HEK293 (cell line): ENCODE measurements around the gene LRP1B.

Experiments used
- CTCF ChIA-PET: fragments of 350-600 bp; formaldehyde crosslinking; extraction: SDS; loops from one replicate; lab custom pipeline; 2021; ENCODE audit warnings: antibody characterized with exemption; lab: Yijun Ruan, JAX
- POLR2A ChIA-PET: fragments of 300-600 bp; formaldehyde crosslinking; extraction: SDS; loops from one replicate; lab custom pipeline; 2020; ENCODE audit warnings: antibody characterized with exemption, inconsistent platforms; lab: Yijun Ruan, JAX
- H3K27ac ChIP-seq: fragments of 200-500 bp; sonication (Bioruptor generic); 2 replicates; pipeline ENCODE4 v1.5.1; 2014; ENCODE audit warnings: low read depth, low read length, control low read depth, inconsistent platforms; ENCODE audit errors: extremely low read depth
- H3K36me3 ChIP-seq, 2 experiments: fragments of 200-500 bp in 1 of 2; sonication (Bioruptor generic) in 1 of 2; 1 replicate in 1 of 2; 2 replicates in 1 of 2; pipeline ENCODE4 v1.5.1; 2014 to 2017; ENCODE audit warnings: inconsistent platforms in 2 of 2, low read length in 2 of 2; ENCODE audit not compliant: control insufficient read depth in 2 of 2, insufficient read depth in 1 of 2
- H3K4me1 ChIP-seq: fragments of 200-500 bp; sonication (Bioruptor generic); 2 replicates; pipeline ENCODE4 v1.5.1; 2014; ENCODE audit warnings: mild to moderate bottlenecking, low read length, inconsistent platforms; ENCODE audit not compliant: control insufficient read depth, insufficient read depth
- H3K4me3 ChIP-seq: 2 replicates; pipeline ENCODE4 v1.5.1; 2011; ENCODE audit warnings: low read depth, mild to moderate bottlenecking, control low read depth, low read length, moderate library complexity
- H3K9me3 ChIP-seq: fragments of 200-500 bp; sonication (Bioruptor generic); 2 replicates; pipeline ENCODE4 v1.5.1; 2014; ENCODE audit warnings: low read depth, low read length, inconsistent platforms; ENCODE audit not compliant: control insufficient read depth, insufficient read depth
- BCL6B ChIP-seq: fragments of 450-650 bp; formaldehyde crosslinking; IDR thresholded peaks from 2 replicates; pipeline ENCODE4 v1.5.1; 2017; ENCODE audit warnings: missing biosample characterization, missing genetic modification characterization
- MZF1 ChIP-seq: fragments of 450-650 bp; formaldehyde crosslinking; IDR thresholded peaks from 2 replicates; pipeline ENCODE4 v1.5.1; 2017; ENCODE audit warnings: missing biosample characterization, missing genetic modification characterization, borderline replicate concordance
- PRDM10 ChIP-seq: fragments of 450-650 bp; formaldehyde crosslinking; IDR thresholded peaks from 2 replicates; pipeline ENCODE4 v1.5.1; 2016; ENCODE audit warnings: missing biosample characterization, missing genetic modification characterization
- SCRT1 ChIP-seq: fragments of 450-650 bp; formaldehyde crosslinking; IDR thresholded peaks from 2 replicates; pipeline ENCODE4 v1.5.1; 2016; ENCODE audit warnings: missing biosample characterization, missing genetic modification characterization, borderline replicate concordance
- ZBTB1 ChIP-seq: fragments of 450-650 bp; formaldehyde crosslinking; IDR thresholded peaks from 2 replicates; pipeline ENCODE4 v1.5.1; 2016; ENCODE audit warnings: missing biosample characterization, missing genetic modification characterization
- ZBTB17 ChIP-seq: fragments of 450-650 bp; formaldehyde crosslinking; IDR thresholded peaks from 2 replicates; pipeline ENCODE4 v1.5.1; 2016; ENCODE audit warnings: missing biosample characterization, missing genetic modification characterization
- ZBTB20 ChIP-seq: fragments of 450-650 bp; formaldehyde crosslinking; IDR thresholded peaks from 2 replicates; pipeline ENCODE4 v1.5.1; 2016; ENCODE audit warnings: missing biosample characterization, missing genetic modification characterization
- ZBTB26 ChIP-seq: fragments of 450-650 bp; formaldehyde crosslinking; optimal IDR thresholded peaks from 2 replicates; pipeline ENCODE3; 2016; ENCODE audit warnings: missing biosample characterization, mild to moderate bottlenecking, missing genetic modification characterization
- ZIC2 ChIP-seq: fragments of 450-650 bp; formaldehyde crosslinking; IDR thresholded peaks from 2 replicates; pipeline ENCODE4 v1.5.1; 2016; ENCODE audit warnings: missing biosample characterization, missing genetic modification characterization
- ZNF140 ChIP-seq: fragments of 450-650 bp; formaldehyde crosslinking; IDR thresholded peaks from 2 replicates; pipeline ENCODE4 v1.5.1; 2016; ENCODE audit warnings: missing biosample characterization, missing genetic modification characterization
- ZNF157 ChIP-seq: fragments of 450-650 bp; formaldehyde crosslinking; IDR thresholded peaks from 2 replicates; pipeline ENCODE4 v1.5.1; 2016; ENCODE audit warnings: missing biosample characterization, missing genetic modification characterization
- ZNF18 ChIP-seq: fragments of 450-650 bp; formaldehyde crosslinking; IDR thresholded peaks from 2 replicates; pipeline ENCODE4 v1.5.1; 2016; ENCODE audit warnings: missing biosample characterization, missing genetic modification characterization
- ZNF341 ChIP-seq: fragments of 450-650 bp; formaldehyde crosslinking; IDR thresholded peaks from 2 replicates; pipeline ENCODE4; 2016; ENCODE audit warnings: low read depth, missing biosample characterization, missing genetic modification characterization
- ZNF394 ChIP-seq: fragments of 450-650 bp; formaldehyde crosslinking; IDR thresholded peaks from 2 replicates; pipeline ENCODE4 v1.5.1; 2016; ENCODE audit warnings: missing biosample characterization, missing genetic modification characterization, mild to moderate bottlenecking, moderate library complexity, borderline replicate concordance
- ZNF561 ChIP-seq: fragments of 450-650 bp; IDR thresholded peaks from 2 replicates; pipeline ENCODE4 v1.5.1; 2018; ENCODE audit warnings: missing biosample characterization, missing genetic modification characterization, borderline replicate concordance
- ZNF596 ChIP-seq: fragments of 450-650 bp; IDR thresholded peaks from 2 replicates; pipeline ENCODE4 v1.5.0; 2018; ENCODE audit warnings: missing biosample characterization, mild to moderate bottlenecking, missing genetic modification characterization, moderate library complexity
- ZNF600 ChIP-seq: fragments of 450-650 bp; formaldehyde crosslinking; IDR thresholded peaks from 2 replicates; pipeline ENCODE4 v1.5.1; 2016; ENCODE audit warnings: missing biosample characterization, missing genetic modification characterization
- ZNF792 ChIP-seq: fragments of 450-650 bp; formaldehyde crosslinking; IDR thresholded peaks from 2 replicates; pipeline ENCODE4 v1.5.1; 2016; ENCODE audit warnings: missing biosample characterization, missing genetic modification characterization
- ZSCAN4 ChIP-seq: fragments of 450-650 bp; formaldehyde crosslinking; IDR thresholded peaks from 2 replicates; pipeline ENCODE4 v1.5.1; 2017; ENCODE audit warnings: missing biosample characterization, missing genetic modification characterization
- ZXDB ChIP-seq: fragments of 450-650 bp; formaldehyde crosslinking; IDR thresholded peaks from 2 replicates; pipeline ENCODE4 v1.5.1; 2016; ENCODE audit warnings: missing biosample characterization, missing genetic modification characterization

LRP1B gene

GRCh38 chr2:142134911-142135310 lies 4.1 kb upstream of the LRP1B start:
- TF ChIP-seq ZBTB17 (tag by site-specific recombination) (0 out of 2 replicates have a peak, but pooled peaks have one; percentile 14), ZNF561 (tag by site-specific recombination) (no peak), ZBTB1 (tag by site-specific recombination) (no peak)
- POLR2A ChIA-PET, result no interaction called here
- Histone ChIP-seq H3K9me3 (no peaks in the 10 kb centered on the region), H3K27ac (no peak overlapping the region), H3K4me3 (no peak overlapping the region), H3K36me3 (no peaks in the 10 kb centered on the region), H3K4me1 (peaks cover 10% of the 10 kb centered on the region)
- CTCF ChIA-PET, result interaction anchor here (0.7 kb wide), 1 partner anchor 113 kb away, joined by 4 read pairs; no protein-coding TSS in a partner anchor

- ChIA-PET POLR2A (interaction anchor here (0.6 kb wide), 1 partner anchor 120 kb away, joined by 3 read pairs; no protein-coding TSS in a partner anchor), CTCF (interaction anchor here (0.7 to 1.7 kb wide), 3 partner anchors 9 to 15 kb away, joined by 3 to 6 read pairs (median 4); no protein-coding TSS in a partner anchor)
- Histone ChIP-seq H3K4me1 (peaks cover 3% of the 10 kb centered on the region), H3K4me3 (peak overlapping the region; percentile 69), H3K36me3 (no peaks in the 10 kb centered on the region), H3K27ac (peak overlapping the region; percentile 87), H3K9me3 (no peaks in the 10 kb centered on the region)
- TF ChIP-seq MZF1 (tag by site-specific recombination), result peak; percentile 17; the same call in 1 of the 2 replicates
- no peak for TF ChIP-seq SCRT1
- 0 out of 2 replicates have a peak, but pooled peaks have one; percentile 3 for TF ChIP-seq ZBTB17 (tag by site-specific recombination)
- peak; percentile 18; the same call in 1 of the 2 replicates for TF ChIP-seq ZXDB (tag by site-specific recombination)
- no peak for TF ChIP-seq ZNF18 (tag by site-specific recombination)
- peak; percentile 63 for TF ChIP-seq ZBTB26 (tag by site-specific recombination)
- no peak; the same call in 1 of the 2 replicates for TF ChIP-seq ZNF596
- no peak for TF ChIP-seq ZNF792 (tag by site-specific recombination)
- TF ChIP-seq ZIC2 (tag by site-specific recombination), result peak; percentile 43; the same call in 1 of the 2 replicates
- peak; percentile 16; the same call in 1 of the 2 replicates for TF ChIP-seq ZNF394 (tag by site-specific recombination)
- TF ChIP-seq PRDM10, result peak; percentile 80
- TF ChIP-seq ZNF140 (tag by site-specific recombination), result no peak
- no peak for TF ChIP-seq BCL6B
- TF ChIP-seq ZNF341, result peak; percentile 61
- peak; percentile 39 for TF ChIP-seq ZSCAN4 (tag by site-specific recombination)
- TF ChIP-seq ZBTB20 (tag by site-specific recombination), result 0 out of 2 replicates have a peak, but pooled peaks have one; percentile 27
- TF ChIP-seq ZNF600, result peak; percentile 75; the same call in 1 of the 2 replicates
- TF ChIP-seq ZNF157 (tag by site-specific recombination), result no peak
These were observed 456 bp downstream of the LRP1B start for GRCh38 chr2:142130111-142131009.
